GM18498 (cell line): Measurements from ENCODE around the gene SCAF8.
"Not testable (repeated sequence)": the region's sequence is repeated elsewhere in the genome, so short reads cannot be mapped to it uniquely, and the experiment has no call there.

Source experiments
- ATAC-seq: cut with Tn5 transposase; IDR thresholded peaks from one replicate; pipeline ENCODE4 v1.9.1; 2021; ENCODE audit warnings: mild to moderate bottlenecking, moderate library complexity; ENCODE audit not compliant: unreplicated experiment

SCAF8 gene

DNA sequence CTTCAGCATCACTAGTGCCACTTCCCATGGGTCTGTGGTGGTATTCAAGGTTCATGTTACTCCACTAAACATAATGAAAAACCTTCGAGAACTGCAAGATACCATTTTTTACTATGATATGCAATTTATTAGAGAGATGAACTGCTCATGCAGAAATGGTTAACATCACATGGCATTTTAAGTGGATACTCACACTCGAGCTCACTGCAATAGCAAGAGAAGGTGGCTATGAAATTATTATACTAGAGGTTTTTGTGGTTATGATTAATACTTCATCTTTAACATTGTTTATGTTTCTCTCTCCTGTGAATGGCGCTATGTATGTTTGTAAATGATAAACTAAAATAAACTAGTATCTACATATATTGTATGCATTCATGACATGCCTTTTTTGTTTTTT, 35.1 kb downstream of the SCAF8 start:
- no peak for ATAC-seq

DNA sequence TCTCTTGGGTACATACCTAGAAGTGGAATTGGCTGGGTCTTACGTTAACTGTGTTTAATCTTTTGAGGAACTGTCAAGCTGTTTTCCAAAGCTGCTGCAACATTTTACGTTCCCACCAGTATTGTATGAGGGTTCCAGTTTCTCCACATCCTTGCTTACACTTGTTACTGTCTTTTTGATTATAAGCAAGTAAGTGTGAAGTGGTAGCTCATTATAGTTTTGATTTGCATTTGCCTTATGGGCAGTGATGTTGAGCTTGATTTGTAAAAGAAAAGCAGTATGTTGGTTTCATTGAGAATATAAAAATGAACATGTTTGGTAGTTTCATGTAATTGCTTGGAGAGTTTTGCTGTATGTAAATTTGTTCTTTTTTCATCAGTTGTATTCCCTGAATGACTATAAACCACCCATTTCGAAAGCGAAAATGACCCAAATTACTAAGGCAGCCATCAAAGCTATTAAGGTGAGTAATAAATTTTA, 40.4 kb downstream of the SCAF8 start:
- ATAC-seq, result peak; percentile 93

DNA sequence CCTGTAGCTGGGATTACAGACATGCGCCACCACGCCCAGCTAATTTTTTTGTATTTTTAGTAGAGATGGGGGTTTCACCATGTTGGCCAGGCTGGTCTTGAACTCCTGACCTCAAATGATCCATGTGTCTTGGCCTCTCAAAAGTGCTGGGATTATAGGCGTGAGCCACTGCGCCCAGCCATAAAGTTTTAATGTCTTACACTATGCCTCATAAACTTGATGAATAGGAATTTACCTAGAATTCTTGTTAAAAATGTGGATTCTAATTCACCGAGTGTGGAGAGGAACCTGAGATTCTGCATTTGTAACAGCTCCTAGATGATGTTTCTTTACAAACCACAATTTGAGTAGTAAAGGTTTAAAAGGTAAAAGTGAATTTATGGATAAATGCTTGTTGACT, 45.9 kb downstream of the SCAF8 start:
- ATAC-seq, result not testable (repeated sequence)

DNA sequence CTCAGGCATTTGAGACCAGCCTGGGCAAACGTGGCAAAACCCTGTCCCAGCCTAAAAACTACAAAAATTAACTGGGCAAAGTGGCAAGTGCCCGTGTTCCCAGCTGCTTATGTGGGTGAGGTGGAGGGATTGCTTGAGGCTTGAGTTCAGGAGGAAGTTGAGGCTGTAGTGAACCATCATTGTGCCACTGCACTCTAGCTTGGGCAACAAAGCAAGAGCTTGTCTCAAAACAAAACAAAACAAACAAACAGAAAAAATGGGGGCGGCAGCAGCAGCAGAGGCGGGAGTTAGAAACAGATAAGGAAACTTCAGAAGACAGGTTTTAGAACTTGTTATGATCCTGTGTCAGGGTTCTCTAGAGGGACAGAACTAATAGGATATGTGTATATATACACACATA, 49.0 kb downstream of the SCAF8 start:
- ATAC-seq, result no peak

DNA sequence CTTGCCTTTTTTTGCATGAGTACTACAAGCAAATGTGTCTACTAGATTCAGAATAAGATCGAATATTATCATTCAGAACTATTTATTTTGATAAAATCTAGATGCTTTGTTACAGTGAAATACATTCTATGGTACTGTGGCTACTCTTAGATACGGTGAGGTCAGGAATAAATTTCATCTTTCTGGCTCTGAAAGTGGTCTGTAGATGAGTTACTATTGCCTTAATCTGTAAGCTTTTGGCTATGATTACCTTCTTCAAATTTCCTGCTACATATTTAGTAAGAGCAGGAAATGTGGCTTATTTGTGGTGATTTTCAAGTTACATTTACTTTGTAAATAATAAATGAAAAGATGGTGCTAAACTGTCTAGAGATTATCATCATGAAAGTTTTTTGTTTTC, 50.0 kb downstream of the SCAF8 start:
- ATAC-seq, result peak; percentile 52

DNA sequence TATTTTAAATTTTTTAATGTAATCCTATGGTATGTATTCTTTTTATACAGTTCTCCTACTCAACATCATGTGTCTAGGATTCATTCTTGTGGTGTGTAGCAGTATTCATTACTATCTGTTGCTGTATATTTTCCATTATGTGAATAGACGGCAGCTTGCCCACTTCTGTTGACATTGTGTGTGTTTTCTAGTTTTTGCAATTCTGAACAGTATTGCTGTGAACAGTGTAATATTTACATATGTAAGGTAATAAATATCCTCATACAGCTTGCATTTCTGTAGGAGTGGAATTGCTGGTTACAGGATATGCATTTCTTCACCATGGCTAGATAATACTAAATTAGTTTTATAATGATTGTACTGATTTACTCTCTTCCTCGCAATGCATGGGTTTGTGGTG, 51.9 kb downstream of the SCAF8 start:
- no peak for ATAC-seq

DNA sequence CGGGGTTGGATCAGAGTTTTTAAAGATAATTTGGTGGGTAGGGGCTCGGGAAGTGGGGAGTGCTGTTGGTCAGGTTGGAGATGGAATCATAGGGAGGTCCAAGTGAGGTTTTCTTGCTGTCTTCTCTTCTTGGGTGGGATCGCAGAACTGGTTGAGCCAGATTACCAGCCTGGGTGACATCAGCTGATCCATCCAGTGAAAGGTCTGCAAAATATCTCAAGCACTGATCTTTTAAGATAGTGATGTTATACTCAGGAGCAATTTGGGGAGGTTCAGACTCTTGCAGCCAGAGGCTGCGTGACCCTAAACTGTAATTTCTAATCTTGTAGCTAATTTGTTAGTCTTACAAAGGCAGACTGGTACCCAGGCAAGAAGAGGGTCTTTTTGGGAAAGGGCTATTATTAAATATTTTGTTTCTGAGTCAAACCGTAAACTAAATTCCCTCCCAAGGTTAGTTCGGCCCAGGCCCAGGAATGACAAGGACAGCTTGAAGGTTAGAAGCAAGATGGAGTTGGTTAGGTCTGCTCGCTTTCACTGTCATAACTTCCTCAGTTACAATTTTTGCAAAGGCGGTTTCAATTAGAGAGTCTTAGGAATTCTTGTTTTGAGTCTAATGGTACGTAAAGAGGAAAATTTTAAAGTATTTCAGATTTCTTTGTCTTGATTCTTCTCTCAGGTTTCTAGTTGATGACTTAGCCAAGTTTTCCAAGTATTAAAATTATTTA, 53.1 kb downstream of the SCAF8 start:
- ATAC-seq, result no peak

DNA sequence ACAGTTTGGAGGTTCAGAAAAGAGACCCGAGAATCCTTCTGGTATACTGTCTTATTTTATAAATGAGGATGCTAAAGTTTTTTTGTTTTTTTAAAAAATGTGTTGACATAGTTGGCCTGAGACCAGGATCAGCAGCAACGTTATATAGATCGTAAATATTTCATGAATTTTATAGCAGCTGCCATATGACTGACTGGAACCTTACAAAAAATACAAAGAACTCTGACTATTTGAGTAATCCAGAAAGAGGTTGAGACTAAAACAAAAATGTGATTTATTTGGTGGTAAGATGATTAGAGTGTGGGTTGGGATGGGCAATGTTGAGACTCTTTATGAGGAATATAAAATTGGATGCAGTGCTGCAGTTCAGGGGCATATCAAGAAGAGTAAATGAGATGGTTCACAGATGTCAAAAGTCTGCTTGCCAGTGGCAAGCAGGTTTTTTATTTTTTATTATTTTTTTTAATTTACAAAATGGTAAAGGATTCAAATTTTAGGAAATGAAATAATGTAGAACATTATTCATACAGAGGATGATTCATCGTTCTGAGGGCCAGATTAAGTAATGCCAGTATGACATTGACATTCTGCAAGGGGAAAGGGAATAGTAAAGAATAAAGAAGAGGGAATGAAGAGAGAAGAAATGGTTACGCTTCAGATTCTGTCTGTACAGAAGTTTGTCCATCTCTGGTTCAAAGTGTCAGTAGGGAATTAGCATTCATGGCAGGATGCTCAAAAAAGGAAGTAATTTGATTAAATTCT, 58.5 kb downstream of the SCAF8 start:
- ATAC-seq, result no peak

DNA sequence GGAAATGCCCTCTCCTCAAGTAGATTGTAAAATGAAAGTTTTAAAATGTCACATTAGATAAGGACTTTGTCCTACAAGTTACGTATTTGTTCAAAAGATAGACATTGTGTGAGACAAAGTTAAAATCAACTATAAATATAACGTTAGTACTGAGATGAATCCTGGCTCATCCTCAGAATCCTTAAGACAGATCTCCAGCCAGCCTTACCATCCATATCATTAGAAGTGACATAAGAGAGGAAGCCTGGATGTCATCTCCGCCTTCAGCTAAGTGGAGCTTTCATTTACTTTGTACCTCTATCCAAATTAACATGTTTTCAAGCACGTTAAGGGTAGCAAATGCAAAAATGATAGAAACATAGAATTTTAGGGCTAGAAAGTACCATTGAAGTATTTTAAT, 59.1 kb downstream of the SCAF8 start:
- no peak for ATAC-seq

DNA sequence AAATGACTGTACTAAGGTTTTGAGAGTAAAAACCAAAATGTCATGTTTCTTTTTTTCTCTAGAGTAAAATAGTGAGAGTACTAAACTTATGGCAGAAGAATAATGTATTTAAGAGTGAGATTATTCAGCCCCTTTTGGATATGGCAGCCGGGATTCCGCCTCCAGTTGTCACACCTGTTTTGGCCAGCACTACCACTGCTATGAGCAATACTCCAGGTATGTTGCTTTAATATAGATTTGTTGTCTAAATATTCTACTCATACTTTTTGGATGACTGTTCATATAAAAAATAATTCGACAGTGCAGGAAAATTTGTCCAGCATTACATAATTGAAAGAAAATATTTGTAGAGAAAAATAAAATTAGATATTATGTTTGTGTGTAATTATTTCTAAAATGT, 59.5 kb downstream of the SCAF8 start:
- ATAC-seq, result no peak

DNA sequence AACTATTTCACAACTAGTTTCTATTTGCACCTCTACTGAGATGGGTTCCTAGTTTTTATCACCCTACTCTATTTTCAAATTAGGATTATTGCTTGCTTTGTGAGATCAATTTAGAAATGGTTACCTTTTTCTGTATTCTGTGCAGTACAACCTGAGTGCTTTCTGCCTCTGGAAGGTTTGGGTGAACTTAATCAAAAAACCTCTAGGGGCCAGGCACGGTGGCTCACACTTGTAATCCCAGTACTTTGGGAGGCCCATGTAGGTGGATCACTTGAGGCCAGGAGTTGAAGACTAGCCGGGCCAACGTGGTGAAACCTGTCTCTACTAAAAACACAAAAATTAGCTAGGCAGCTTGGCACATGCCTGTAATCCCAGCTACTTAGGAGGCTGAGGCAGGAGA, 63.3 kb downstream of the SCAF8 start:
- no peak for ATAC-seq

DNA sequence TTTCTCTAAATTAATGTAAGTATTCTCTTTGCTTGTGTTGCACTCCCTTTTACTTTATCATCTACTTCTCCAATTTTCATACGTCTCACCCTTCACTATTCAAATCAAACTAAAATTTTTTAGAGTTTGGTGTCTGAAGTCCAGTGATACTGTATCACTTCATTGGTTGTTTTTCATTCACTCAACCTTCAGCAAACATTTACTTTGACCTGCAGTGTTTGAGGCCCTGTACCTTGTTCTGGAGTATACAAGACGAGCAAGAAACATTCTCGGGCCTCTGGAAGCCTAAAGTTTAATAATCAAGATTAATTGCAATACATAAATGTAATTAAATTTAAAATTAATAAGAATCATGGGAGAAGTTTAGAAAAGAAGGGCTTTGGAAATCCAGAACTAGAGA, 64.6 kb downstream of the SCAF8 start:
- ATAC-seq, result no peak

DNA sequence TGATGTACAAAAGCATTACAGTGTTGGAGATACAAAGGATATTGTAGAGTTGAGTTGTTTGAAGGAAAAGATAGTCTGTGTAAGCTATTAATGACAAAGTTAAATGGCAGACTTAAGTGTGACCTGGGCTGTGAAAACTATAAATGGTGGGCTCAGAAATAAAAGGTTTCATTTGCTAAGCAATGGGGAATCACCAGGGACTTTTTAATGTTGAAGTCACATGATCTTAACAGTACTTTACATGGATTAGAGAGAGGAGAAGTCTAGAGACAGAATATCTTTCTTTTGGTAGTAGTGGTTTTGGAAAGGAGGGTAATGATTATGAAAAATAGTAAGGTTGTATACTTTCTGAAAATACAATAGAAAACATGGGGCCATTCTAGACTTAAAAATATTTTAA, 67.1 kb downstream of the SCAF8 start:
- ATAC-seq, result no peak

DNA sequence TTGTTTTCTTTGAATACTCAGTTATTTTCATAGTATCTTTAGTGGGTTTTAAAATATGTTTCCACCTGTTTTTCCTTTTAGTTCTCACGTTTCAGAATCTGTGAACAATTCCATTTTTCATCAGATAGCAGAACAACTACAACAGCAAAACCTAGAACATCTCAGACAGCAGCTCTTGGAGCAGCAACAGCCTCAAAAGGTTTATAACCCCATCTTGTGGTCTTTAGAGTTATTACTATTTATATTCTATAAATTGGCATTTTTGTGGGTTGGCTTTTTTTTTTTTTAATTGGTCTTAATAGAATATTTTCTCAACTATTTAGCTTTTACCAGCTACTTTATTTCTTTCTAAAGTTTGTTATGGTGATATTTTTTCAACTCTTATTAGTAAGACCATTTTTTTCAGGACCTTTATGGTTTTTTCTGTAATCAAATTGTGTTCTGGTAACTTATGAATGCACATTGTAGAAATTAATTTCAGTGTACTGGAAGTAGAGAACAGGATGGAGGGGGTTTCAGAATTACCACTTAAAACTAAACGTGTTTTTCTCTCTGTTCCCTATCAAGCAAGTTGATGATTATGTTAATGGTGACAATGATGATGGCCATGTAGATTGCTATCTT, 72.2 kb downstream of the SCAF8 start:
- no peak for ATAC-seq

DNA sequence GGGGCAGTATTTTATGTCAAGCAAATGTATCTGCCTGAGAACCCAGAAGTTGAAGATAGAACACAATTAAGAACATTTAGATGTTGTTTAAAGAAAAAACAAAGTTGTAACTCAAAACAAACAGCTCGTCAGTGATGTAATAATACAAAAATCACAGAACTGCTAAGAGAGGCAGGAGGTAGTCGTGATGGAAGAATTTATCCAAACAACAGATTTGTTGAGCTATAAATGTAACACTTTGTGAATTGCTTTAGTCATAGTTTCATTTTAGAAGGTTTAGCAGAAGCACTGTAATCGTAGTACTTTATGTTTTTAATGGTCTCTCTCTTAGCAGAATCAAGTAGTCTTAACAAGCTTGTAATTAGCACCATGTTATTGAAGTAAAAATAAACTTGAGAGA, 73.6 kb downstream of the SCAF8 start:
- ATAC-seq, result no peak

DNA sequence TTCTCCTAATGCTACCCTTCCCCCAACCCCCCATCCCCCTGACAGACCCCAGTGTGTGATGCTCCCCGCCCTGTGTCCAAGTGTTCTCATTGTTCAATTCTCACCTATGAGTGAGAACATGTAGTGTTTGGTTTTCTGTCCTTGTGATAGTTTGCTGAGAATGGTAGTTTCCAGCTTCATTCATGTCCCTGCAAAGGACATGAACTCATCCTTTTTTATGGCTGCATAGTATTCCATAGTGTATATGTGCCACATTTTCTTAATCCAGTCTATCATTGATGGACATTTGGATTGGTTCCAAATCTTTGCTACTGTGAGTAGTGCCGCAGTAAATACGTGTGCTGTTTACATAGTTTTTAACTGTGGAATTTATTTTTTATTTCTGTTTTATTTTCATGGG, 78.4 kb downstream of the SCAF8 start:
- not testable (repeated sequence) for ATAC-seq

DNA sequence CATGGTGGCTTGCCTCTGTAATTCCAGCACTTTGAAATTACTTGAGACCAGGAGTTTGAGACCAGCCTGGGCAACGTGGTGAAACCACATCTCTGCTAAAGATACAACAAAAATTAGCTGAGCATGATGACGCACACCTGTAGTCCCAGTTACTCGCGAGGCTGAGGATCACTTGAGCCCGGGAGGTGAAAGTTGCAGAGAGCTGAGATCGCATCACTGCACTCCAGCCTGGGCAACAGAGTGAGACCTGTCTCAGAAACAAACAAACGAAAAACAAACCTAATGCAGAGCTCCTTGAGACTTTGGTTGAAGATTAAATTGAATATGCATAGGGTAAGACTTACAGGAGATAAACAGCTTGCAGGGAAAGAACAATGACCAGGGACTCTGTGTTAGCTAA, 80.8 kb downstream of the SCAF8 start:
- ATAC-seq, result peak; percentile 78

DNA sequence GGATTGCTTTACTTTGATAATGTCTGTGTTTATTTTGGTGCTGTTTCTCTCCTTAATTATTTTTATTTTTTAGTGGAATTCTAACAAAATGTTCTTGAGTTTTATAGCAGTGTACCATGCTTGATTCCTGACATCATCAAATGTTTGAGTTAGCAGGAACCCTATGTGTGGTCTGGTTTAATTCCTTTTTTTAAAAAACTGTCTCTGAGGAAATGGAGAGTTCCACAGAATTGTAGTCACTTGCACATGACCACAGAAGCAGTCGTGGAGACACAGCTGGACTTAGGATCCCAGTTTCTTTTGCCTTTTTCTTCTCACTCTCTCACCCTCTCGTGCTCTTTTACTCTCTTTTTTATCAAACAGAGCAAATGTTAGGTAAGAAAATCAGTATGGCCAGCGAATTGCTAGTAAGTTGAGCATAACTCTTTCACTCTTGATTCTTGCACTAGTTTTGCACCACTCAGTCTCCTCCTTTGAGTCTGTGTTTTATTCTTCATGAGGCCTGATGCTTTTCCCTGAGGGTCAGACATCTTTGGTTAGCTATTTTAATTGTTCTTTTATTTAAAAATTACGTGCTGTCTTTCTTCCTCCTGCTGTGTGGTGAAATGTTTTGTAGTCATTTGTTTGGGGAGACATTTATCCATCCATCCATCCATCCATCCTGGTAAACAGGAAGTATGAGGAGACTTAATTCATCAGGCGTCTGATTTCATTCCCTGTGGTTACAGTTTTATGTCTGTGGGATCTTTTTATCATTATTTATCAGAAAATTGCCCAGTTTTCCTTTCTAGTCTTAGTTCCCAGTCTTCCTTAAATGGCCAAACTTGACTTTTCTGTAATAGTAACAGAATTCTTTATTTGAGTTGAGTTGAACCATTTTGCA, 83.0 kb downstream of the SCAF8 start:
- no peak for ATAC-seq

DNA sequence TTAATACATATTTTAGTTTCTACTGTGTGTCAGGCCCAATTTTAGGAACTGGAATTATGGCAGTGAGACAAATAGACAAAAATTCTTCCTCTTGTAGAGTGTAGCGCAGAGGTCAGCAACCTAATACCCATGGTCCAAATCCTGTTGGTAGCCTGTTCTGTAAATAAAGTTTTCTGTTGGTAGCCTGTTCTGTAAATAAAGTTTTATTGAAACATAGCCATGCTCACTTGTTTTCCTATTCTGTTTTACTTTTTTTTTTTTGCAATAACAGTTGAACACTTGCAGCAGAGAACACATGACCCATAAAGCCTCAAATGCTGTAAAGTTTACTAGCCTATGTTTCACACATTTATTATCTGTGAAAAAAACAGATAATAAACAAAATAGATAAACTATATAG, 87.9 kb downstream of the SCAF8 start:
- ATAC-seq, result no peak

DNA sequence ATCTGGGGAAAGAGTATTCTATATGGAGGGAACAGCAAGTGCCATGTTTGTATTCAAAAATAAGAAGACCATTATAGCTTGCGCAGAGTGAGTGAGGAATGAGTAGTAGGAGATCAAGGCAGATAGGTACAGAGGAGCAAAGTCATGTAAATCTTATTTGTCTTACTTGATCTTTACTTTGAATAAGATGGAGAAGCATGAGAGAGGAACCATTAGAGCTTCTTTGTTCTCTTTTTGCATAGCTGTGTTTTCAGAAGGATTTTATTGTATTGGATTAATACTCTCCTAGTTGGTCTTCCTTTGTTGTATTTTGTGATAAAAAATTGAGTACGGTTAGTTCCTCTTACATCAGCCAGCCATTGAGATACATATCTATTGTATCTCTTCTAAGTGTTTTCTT, 88.4 kb downstream of the SCAF8 start:
- no peak for ATAC-seq

DNA sequence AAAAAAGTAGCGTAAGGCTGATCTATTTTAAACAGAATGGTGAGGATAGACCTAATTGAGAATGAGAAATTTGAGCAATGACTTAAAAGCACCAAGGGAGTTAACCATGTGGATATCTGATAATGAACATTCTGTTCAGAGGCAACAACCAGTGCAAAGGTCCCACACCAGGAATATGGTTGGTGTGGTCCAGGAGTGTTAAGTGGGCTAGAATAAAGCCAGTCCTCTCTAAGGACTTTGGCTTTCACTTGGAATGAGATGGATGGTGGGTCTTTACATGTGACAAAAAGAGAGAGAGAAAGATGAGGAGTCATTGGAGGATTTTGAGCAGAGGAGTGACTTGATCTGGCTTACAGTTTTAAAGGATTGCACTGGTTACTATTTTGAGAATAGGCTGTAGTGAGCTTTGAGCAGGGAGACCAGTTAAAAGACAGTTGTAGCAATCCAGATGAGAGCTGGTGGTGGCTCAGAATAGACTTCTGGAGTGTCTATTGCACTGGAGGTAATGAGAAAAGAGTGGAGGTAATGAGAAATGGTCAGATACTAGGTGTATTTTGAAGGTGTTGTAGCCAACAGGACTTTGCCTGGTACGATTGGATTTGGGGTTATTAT, 89.8 kb downstream of the SCAF8 start:
- ATAC-seq, result no peak
